Skeletal muscle tissue (tissue), 5 donors: ENCODE results near the gene GRID1. TPM values are rescaled to one million over a fixed set of nuclear protein-coding genes. Genes with fewer than 3 reads are reported as not detected.

Experiments used
- H3K27ac ChIP-seq: one replicate; pipeline ENCODE4 v1.7.0; 2013; ENCODE audit warnings: mild to moderate bottlenecking, low read depth, low read length, inconsistent platforms
- H3K27me3 ChIP-seq, 3 donors: one replicate each; pipeline ENCODE4 v1.7.0; 2013; ENCODE audit warnings: low read length in 3 of 3; ENCODE audit not compliant: control insufficient read depth in 3 of 3, insufficient read depth in 3 of 3
- H3K36me3 ChIP-seq, 3 donors: one replicate each; pipeline ENCODE4 v1.7.0; 2013; ENCODE audit warnings: low read length in 3 of 3; ENCODE audit not compliant: control insufficient read depth in 3 of 3, insufficient read depth in 3 of 3
- H3K4me1 ChIP-seq, 3 donors: one replicate each; pipeline ENCODE4 v1.7.0; 2013; ENCODE audit warnings: low read length in 3 of 3, mild to moderate bottlenecking in 3 of 3; ENCODE audit not compliant: control insufficient read depth in 3 of 3, insufficient read depth in 3 of 3
- H3K4me3 ChIP-seq, 3 donors: one replicate each; pipeline ENCODE4 v1.7.0; 2013; ENCODE audit warnings: low read length in 3 of 3
- H3K9ac ChIP-seq, 3 donors: one replicate each; pipeline ENCODE4 v1.7.0; 2013; ENCODE audit warnings: low read length in 3 of 3, mild to moderate bottlenecking in 3 of 3, moderate library complexity in 2 of 3, low read depth in 1 of 3
- H3K9me3 ChIP-seq, 3 donors: one replicate each; pipeline ENCODE4 v1.7.0; 2013; ENCODE audit warnings: low read length in 3 of 3; ENCODE audit not compliant: control insufficient read depth in 3 of 3
- small RNA-seq: library from RNA; depleted of rRNA; stranded (forward); fragments of <200 nt; gene quantifications from one replicate; pipeline ENCODE3, GENCODE V24; 2014
- total RNA-seq: library from RNA; depleted of rRNA; stranded (reverse); fragments of >200 nt; gene quantifications from one replicate; pipeline ENCODE4 v1.2.3, GENCODE V29; 2014
- donor health status: Osteomylitis.

GRID1 gene
- total RNA-seq, 1 donor from 2014 or later, result 2.1 TPM

GRCh38 chr10:85565381-85565780 lies 801.2 kb downstream of the GRID1 start:
- no peak overlapping the region for H3K4me3 ChIP-seq
- H3K9ac ChIP-seq, result no peak overlapping the region
- no peaks in the 10 kb centered on the region for H3K4me1 ChIP-seq
- H3K36me3 ChIP-seq, result no peaks in the 10 kb centered on the region
- H3K9me3 ChIP-seq, result no peaks in the 10 kb centered on the region
- no peaks in the 10 kb centered on the region for H3K27me3 ChIP-seq
- H3K27ac ChIP-seq, result no peak overlapping the region

- H3K9ac ChIP-seq, result no peak overlapping the region
- H3K27me3 ChIP-seq, result no peaks in the 10 kb centered on the region
These were observed 808.1 kb downstream of the GRID1 start for GRCh38 chr10:85558533-85558932.

DNA sequence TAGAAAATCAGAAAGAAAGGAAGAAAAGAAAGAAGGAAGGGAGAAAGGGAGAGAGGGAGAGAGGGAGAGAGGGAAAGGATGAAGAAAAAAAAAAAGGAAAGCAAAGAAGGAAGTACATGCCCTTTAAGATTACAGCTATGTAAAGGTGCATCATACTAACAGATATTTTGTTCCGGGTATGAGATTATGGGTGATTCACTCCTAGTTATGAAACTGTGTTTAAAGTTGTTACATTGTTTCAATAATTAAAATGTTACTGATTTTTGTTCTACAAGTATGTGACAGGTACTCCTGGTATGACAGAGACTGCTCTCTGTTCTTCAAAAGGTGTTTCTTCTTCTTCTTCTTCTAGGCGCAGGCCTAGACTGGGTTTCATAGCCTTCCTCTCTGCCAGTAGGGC lies 808.9 kb downstream of the GRID1 start:
- no peak overlapping the region for H3K9ac ChIP-seq
- no peak overlapping the region for H3K4me3 ChIP-seq
- no peaks in the 10 kb centered on the region for H3K9me3 ChIP-seq
- H3K36me3 ChIP-seq, result no peaks in the 10 kb centered on the region
- no peaks in the 10 kb centered on the region for H3K4me1 ChIP-seq
- no peak overlapping the region for H3K27ac ChIP-seq
- H3K27me3 ChIP-seq, result no peaks in the 10 kb centered on the region

More at GRCh38 chr10:85558533-85558932, 808.1 kb downstream of the GRID1 start:
- Histone ChIP-seq H3K4me3 (no peak overlapping the region), H3K36me3 (no peaks in the 10 kb centered on the region), H3K27ac (no peak overlapping the region), H3K9me3 (no peaks in the 10 kb centered on the region), H3K4me1 (no peaks in the 10 kb centered on the region)

- Histone ChIP-seq H3K27me3 (no peaks in the 10 kb centered on the region), H3K9ac (no peak overlapping the region), H3K4me3 (no peak overlapping the region), H3K36me3 (no peaks in the 10 kb centered on the region), H3K4me1 (no peaks in the 10 kb centered on the region), H3K27ac (no peak overlapping the region), H3K9me3 (no peaks in the 10 kb centered on the region)
These were observed 809.5 kb downstream of the GRID1 start for GRCh38 chr10:85557077-85557476.

Small RNAs within 50 kb of the gene (small RNA-seq; reads per million reads assigned to genes)
- 0.12 reads per million for gene MIR346
- not detected for gene RF02271
- gene RN7SKP238, result not detected
- not detected for gene RNA5SP322

Other genes with a start within 250 kb of the GRID1 start
- gene WAPL, start 155.0 kb upstream of the GRID1 start, total RNA-seq, result 45.4 TPM